Endothelial cell of umbilical vein (primary cell): ENCODE data around the gene NIT2. TPM values are rescaled to one million over a fixed set of nuclear protein-coding genes. Genes with fewer than 3 reads are reported as not detected.

ENCODE experiments used
- BruUV-seq: library from RNA; stranded (reverse); fragments of 400-500 nt; replicated peaks from 2 replicates; lab custom pipeline; 2021; lab: Mats Ljungman, UMichigan
- CTCF ChIA-PET: fragments of 300-600, 350-600 bp; sonication (Branson Sonifier 250); formaldehyde crosslinking; loops from one replicate; lab custom pipeline; 2021; ENCODE audit warnings: antibody characterized with exemption, inconsistent platforms; lab: Charles Lee
- POLR2A ChIA-PET: fragments of 300-600, 350-600 bp; sonication (Branson Sonifier 250); formaldehyde crosslinking; loops from one replicate; lab custom pipeline; 2021; ENCODE audit warnings: antibody characterized with exemption, inconsistent platforms; lab: Charles Lee
- DNase-seq: peaks from one replicate; pipeline ENCODE4 v3.0.0-alpha.2; 2011; ENCODE audit warnings: low read depth, low spot score
- FAIRE-seq: peaks from 2 replicates; lab custom pipeline; 2011; peaks lifted over from hg19 to GRCh38; lab: Jason Lieb, UNC
- H2AFZ ChIP-seq: 2 replicates; pipeline ENCODE4 v1.6.0; 2012; ENCODE audit warnings: low read depth, low read length, control low read depth, inconsistent platforms
- H3K27ac ChIP-seq: 2 replicates; pipeline ENCODE4 v1.5.1; 2011; ENCODE audit warnings: low read depth, mild to moderate bottlenecking, control low read depth, low read length, moderate library complexity; ENCODE audit not compliant: insufficient read depth
- H3K27me3 ChIP-seq, 2 experiments: 2 replicates each; pipeline versions ENCODE4 v1.6.0 to v1.6.1; 2011; ENCODE audit warnings: low read length in 2 of 2, mixed read lengths in 1 of 2; ENCODE audit not compliant: control insufficient read depth in 2 of 2, insufficient read depth in 2 of 2
- H3K36me3 ChIP-seq, 2 experiments: 2 replicates in 1 of 2; 3 replicates in 1 of 2; pipeline ENCODE4 v1.5.1; 2011; ENCODE audit warnings: low read length in 2 of 2, mild to moderate bottlenecking in 1 of 2, moderate library complexity in 1 of 2; ENCODE audit not compliant: control insufficient read depth in 2 of 2, insufficient read depth in 2 of 2; ENCODE audit errors: extremely low read depth in 1 of 2
- H3K4me1 ChIP-seq: 3 replicates; pipeline ENCODE4 v1.5.1; 2011; ENCODE audit warnings: mild to moderate bottlenecking, low read length; ENCODE audit not compliant: control insufficient read depth, insufficient read depth; ENCODE audit errors: extremely low read depth
- H3K4me2 ChIP-seq: 2 replicates; pipeline ENCODE4 v1.6.1; 2011; ENCODE audit warnings: low read length, control low read depth, mixed read lengths; ENCODE audit not compliant: insufficient read depth
- H3K4me3 ChIP-seq, 3 experiments: fragments of 200-600 bp in 1 of 3; sonication (generic), shearing (Covaris generic) in 1 of 3; replicated peaks in 1 of 3; 2 replicates each; pipeline ENCODE4 v1.5.1; 2011 to 2016; ENCODE audit warnings: control low read depth in 3 of 3, low read length in 3 of 3, mild to moderate bottlenecking in 2 of 3, inconsistent platforms in 1 of 3, low read depth in 1 of 3, moderate library complexity in 1 of 3; ENCODE audit not compliant: insufficient read depth in 1 of 3
- H3K79me2 ChIP-seq: 2 replicates; pipeline ENCODE4 v1.6.0; 2012; ENCODE audit warnings: low read length, inconsistent platforms; ENCODE audit not compliant: control insufficient read depth, insufficient read depth
- H3K9ac ChIP-seq: replicated peaks from 2 replicates; pipeline ENCODE3; 2011; ENCODE audit warnings: low read length, control low read depth; ENCODE audit not compliant: insufficient read depth; ENCODE audit errors: extremely low read depth
- H3K9me1 ChIP-seq: replicated peaks from 3 replicates; pipeline ENCODE4 v1.6.0; 2011; ENCODE audit warnings: mild to moderate bottlenecking, low read length; ENCODE audit not compliant: control insufficient read depth, insufficient read depth; ENCODE audit errors: extremely low read depth
- H3K9me3 ChIP-seq: replicated peaks from 2 replicates; pipeline ENCODE4 v1.5.1; 2012; ENCODE audit warnings: low read length, inconsistent platforms; ENCODE audit not compliant: control insufficient read depth, insufficient read depth
- H4K20me1 ChIP-seq: replicated peaks from 2 replicates; pipeline ENCODE3; 2011; ENCODE audit warnings: mild to moderate bottlenecking, low read length; ENCODE audit not compliant: control insufficient read depth, insufficient read depth; ENCODE audit errors: extremely low read depth
- EZH2 ChIP-seq: IDR thresholded peaks from 2 replicates; pipeline ENCODE4 v1.6.1; 2012; ENCODE audit warnings: borderline replicate concordance, low read depth, mild to moderate bottlenecking, moderate library complexity, low read length, inconsistent platforms; ENCODE audit not compliant: severe bottlenecking
- FOS ChIP-seq: IDR thresholded peaks from 2 replicates; pipeline ENCODE4 v1.6.1; 2011; ENCODE audit warnings: mild to moderate bottlenecking, low read length, moderate library complexity, borderline replicate concordance; ENCODE audit not compliant: insufficient read depth
- GATA2 ChIP-seq: IDR thresholded peaks from 2 replicates; pipeline ENCODE4 v1.7.0; 2011; ENCODE audit warnings: low read depth, mild to moderate bottlenecking, moderate library complexity, mixed read lengths, low read length; ENCODE audit not compliant: insufficient read length, insufficient read depth
- JUN ChIP-seq: IDR thresholded peaks from 2 replicates; pipeline ENCODE4 v1.6.1; 2011; ENCODE audit warnings: borderline replicate concordance, low read depth; ENCODE audit not compliant: insufficient read length, insufficient read depth
- MAX ChIP-seq: IDR thresholded peaks from 2 replicates; pipeline ENCODE4 v1.6.1; 2011; ENCODE audit not compliant: insufficient read depth, insufficient read length
- MYC ChIP-seq: IDR thresholded peaks from one replicate; pipeline ENCODE4 v1.6.1; 2011; ENCODE audit warnings: mild to moderate bottlenecking, low read depth, low read length
- POLR2A ChIP-seq: IDR thresholded peaks from 2 replicates; pipeline ENCODE4 v1.6.1; 2012; ENCODE audit warnings: low read depth, mild to moderate bottlenecking, control low read depth, low read length
- POLR2AphosphoS5 ChIP-seq: IDR thresholded peaks from 2 replicates; pipeline ENCODE4 v1.6.1; 2012; ENCODE audit warnings: low read depth, mild to moderate bottlenecking, control low read depth, low read length, moderate library complexity; ENCODE audit not compliant: insufficient read depth
- dilution Hi-C: fragments of 300-500 bp; cut with MboI; formaldehyde crosslinking; loops from one replicate; pipeline ENCODE4 v1.15.0; 2019; ENCODE audit warnings: low sequenced_read_pairs; ENCODE audit not compliant: extremely low pct_ligation_motif_present
- intact Hi-C: fragments of 100-400 bp; cut with micrococcal nuclease; formaldehyde crosslinking; loops from one replicate; pipeline ENCODE4 v1.10.0; 2022
- polyA plus RNA-seq, 4 experiments: library from polyadenylated mRNA; depleted of rRNA in 3 of 4; stranded (reverse) in 3 of 4; unstranded in 1 of 4; fragments of >200 nt; gene quantifications; 2 replicates each; pipeline versions ENCODE4 v1.2.1 to v1.2.3, GENCODE V29; 2011 to 2012; ENCODE audit warnings: missing spikeins in 1 of 4
- total RNA-seq: library from RNA; stranded (reverse); gene quantifications from 2 replicates; pipeline ENCODE4 v1.2.3, GENCODE V29; 2021
- TF ChIP-seq, protein P1 (sequence below), 2 donors: IDR thresholded peaks; 1 replicate in 1 of 2; 2 replicates in 1 of 2; pipeline ENCODE4 v1.5.1; 2011; ENCODE audit warnings: low read length in 2 of 2, mild to moderate bottlenecking in 2 of 2, moderate library complexity in 2 of 2, control low read depth in 1 of 2, inconsistent platforms in 1 of 2, low read depth in 1 of 2; ENCODE audit not compliant: insufficient read depth in 1 of 2; ENCODE audit errors: extremely low read depth in 1 of 2

NIT2 gene
- total and polyA plus RNA-seq, 2 donors (not counting 3 experiments of a cell fraction or from before 2014, with no cell fraction given), result 19.4 to 20.5 TPM

DNA sequence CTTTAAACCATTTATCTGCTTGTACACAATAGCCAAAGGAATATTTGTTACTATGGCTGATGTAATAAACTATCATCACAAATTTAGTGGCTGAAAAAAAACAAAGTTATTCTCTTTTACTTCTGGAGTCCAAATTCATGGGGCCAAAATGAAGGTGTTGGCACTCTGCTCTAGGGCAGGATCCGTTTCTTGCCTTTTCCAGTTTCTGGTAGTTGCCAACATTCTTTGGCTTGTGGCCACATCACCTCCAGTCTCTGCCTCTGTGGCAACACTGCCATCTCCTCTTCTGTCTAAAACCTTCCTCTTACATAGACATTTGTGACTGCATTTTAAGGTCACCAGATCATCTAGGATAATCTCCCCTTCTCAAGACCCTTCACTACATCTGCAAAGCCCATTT, 27.3 kb downstream of the NIT2 start:
- Histone ChIP-seq H3K4me1 (no peaks in the 10 kb centered on the region), H3K9me1 (no peaks in the 10 kb centered on the region), H3K4me2 (no peak overlapping the region), H4K20me1 (no peaks in the 10 kb centered on the region), H3K27ac (no peak overlapping the region), H3K4me3 (no peak overlapping the region), H3K36me3 (peaks cover 3 to 5% of the 10 kb centered on the region in 2 experiments), H3K79me2 (no peaks in the 10 kb centered on the region), H3K9ac (no peak overlapping the region), H2AFZ (no peak overlapping the region), H3K9me3 (no peaks in the 10 kb centered on the region), H3K27me3 (no peaks in the 10 kb centered on the region)
- TF ChIP-seq JUN, result no peak
- intact Hi-C loops, result no loop called here
- FAIRE-seq (no peak), DNase-seq (no peak)
- ChIA-PET POLR2A (no interaction called here), CTCF (no interaction called here)
- dilution Hi-C loops, result no loop called here
- no TSS peak for BruUV-seq

DNA sequence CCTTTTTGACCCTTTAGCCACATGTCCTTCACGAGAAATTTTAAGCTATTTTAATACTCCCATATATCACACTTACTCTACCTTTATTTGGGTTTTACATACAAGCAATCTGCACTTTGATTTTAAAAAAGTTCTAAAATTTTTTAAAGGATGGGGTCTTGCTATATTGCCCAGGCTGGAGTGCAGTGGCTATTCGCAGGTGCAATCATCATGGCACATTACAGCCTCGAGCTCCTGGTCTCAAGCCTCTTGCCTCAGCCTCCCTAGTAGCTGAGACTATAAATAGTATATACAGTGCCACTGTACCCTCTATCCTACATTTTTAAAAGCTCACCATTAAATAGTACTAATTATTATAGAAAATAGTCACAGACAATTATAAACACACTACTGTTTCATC, 29.9 kb downstream of the NIT2 start:
- TF ChIP-seq POLR2AphosphoS5 (no peak), POLR2A (no peak), MAX (no peak), EZH2 (no peak), MYC (no peak), JUN (no peak), FOS (no peak), GATA2 (no peak)
- TF ChIP-seq, protein P1, sequence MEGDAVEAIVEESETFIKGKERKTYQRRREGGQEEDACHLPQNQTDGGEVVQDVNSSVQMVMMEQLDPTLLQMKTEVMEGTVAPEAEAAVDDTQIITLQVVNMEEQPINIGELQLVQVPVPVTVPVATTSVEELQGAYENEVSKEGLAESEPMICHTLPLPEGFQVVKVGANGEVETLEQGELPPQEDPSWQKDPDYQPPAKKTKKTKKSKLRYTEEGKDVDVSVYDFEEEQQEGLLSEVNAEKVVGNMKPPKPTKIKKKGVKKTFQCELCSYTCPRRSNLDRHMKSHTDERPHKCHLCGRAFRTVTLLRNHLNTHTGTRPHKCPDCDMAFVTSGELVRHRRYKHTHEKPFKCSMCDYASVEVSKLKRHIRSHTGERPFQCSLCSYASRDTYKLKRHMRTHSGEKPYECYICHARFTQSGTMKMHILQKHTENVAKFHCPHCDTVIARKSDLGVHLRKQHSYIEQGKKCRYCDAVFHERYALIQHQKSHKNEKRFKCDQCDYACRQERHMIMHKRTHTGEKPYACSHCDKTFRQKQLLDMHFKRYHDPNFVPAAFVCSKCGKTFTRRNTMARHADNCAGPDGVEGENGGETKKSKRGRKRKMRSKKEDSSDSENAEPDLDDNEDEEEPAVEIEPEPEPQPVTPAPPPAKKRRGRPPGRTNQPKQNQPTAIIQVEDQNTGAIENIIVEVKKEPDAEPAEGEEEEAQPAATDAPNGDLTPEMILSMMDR (IDR thresholded peaks at IDR 0.05; ENCODE audit: extremely low read depth in 1 of 2, insufficient read depth in 1 of 2, low read depth in 1 of 2, low read length in 2 of 2), result no peak
- Histone ChIP-seq H2AFZ (no peak overlapping the region), H3K4me1 (no peaks in the 10 kb centered on the region), H3K4me2 (no peak overlapping the region), H3K4me3 (no peak overlapping the region), H3K79me2 (no peaks in the 10 kb centered on the region), H3K9ac (no peak overlapping the region), H4K20me1 (no peaks in the 10 kb centered on the region), H3K36me3 (peaks cover 5 to 13% of the 10 kb centered on the region in 2 experiments), H3K9me1 (no peaks in the 10 kb centered on the region), H3K9me3 (no peaks in the 10 kb centered on the region), H3K27ac (no peak overlapping the region), H3K27me3 (no peaks in the 10 kb centered on the region)
- DNase-seq (no peak), FAIRE-seq (no peak)
- BruUV-seq, result no TSS peak
- ChIA-PET CTCF (interaction anchor here (0.9 to 1.3 kb wide), 2 partner anchors 15 to 98 kb away, joined by 4 read pairs; no protein-coding TSS in a partner anchor), POLR2A (no interaction called here)
- intact Hi-C loops, result no loop called here
- dilution Hi-C loops, result no loop called here
